K562 (cell line): ENCODE results near the gene CPNE1. TPM values are rescaled to one million over a fixed set of nuclear protein-coding genes. Genes with fewer than 3 reads are reported as not detected.

Experiments used
- ATAC-seq: fragments of 200-7000 bp; cut with Tn5 transposase; 3 replicates; pipeline ENCODE4 v1.9.1; 2020; ENCODE audit warnings: moderate library complexity
- BruUV-seq: library from RNA; stranded (reverse); fragments of 400-500 nt; replicated peaks from 2 replicates; lab custom pipeline; 2021; lab: Mats Ljungman, UMichigan
- CTCF ChIA-PET: fragments of 300-600 bp; formaldehyde crosslinking; extraction: SDS; loops from one replicate; lab custom pipeline; 2021; ENCODE audit warnings: low intra/inter-chr PET ratio; lab: Yijun Ruan, JAX
- POLR2A ChIA-PET: fragments of 300-600, 350-650 bp; sonication (Branson Sonifier 250); formaldehyde crosslinking; extraction: SDS; loops from one replicate; lab custom pipeline; 2021; ENCODE audit warnings: antibody characterized with exemption, inconsistent platforms; lab: Yijun Ruan, JAX
- DNase-seq, 4 experiments: peaks; one replicate each; pipeline versions ENCODE4 v3.0.0 to v3.0.0-alpha.2; 2011 to 2018; ENCODE audit warnings: low spot score in 3 of 4, mixed read lengths in 3 of 4; ENCODE audit errors: extremely low read depth in 1 of 4
- FAIRE-seq: peaks from 2 replicates; lab custom pipeline; 2011; peaks lifted over from hg19 to GRCh38; lab: Jason Lieb, UNC
- H2AFZ ChIP-seq: 2 replicates; pipeline ENCODE4 v1.6.0; 2011; ENCODE audit warnings: low read depth, low read length, control low read depth, inconsistent platforms
- H3K27ac ChIP-seq: fragments of 200-600 bp; 3 replicates; pipeline ENCODE4 v1.8.0; 2011; ENCODE audit warnings: low read depth, mild to moderate bottlenecking, control low read depth, inconsistent platforms, low read length, moderate library complexity, mixed read lengths; ENCODE audit errors: extremely low read depth
- H3K27me3 ChIP-seq, 2 experiments: fragments of 300-600 bp in 1 of 2; 2 replicates in 1 of 2; 3 replicates in 1 of 2; pipeline versions ENCODE4 v1.6.0 to v1.8.0; 2011; ENCODE audit warnings: inconsistent platforms in 2 of 2, low read length in 2 of 2, mild to moderate bottlenecking in 1 of 2, mixed read lengths in 1 of 2, moderate library complexity in 1 of 2; ENCODE audit not compliant: control insufficient read depth in 2 of 2, insufficient read depth in 2 of 2
- H3K36me3 ChIP-seq: fragments of 300-600 bp; 3 replicates; pipeline ENCODE4 v1.8.0; 2011; ENCODE audit warnings: mild to moderate bottlenecking, low read length, inconsistent platforms; ENCODE audit not compliant: control insufficient read depth, insufficient read depth
- H3K4me1 ChIP-seq, 2 experiments: fragments of 200-600 bp in 1 of 2; replicated peaks in 1 of 2; 2 replicates in 1 of 2; 3 replicates in 1 of 2; pipeline versions ENCODE4 v1.5.1 to v1.8.0; 2011; ENCODE audit warnings: inconsistent platforms in 2 of 2, low read length in 2 of 2, mild to moderate bottlenecking in 1 of 2, mixed read lengths in 1 of 2, moderate library complexity in 1 of 2; ENCODE audit not compliant: control insufficient read depth in 2 of 2, insufficient read depth in 2 of 2
- H3K4me2 ChIP-seq: 2 replicates; pipeline ENCODE4 v1.6.1; 2011; ENCODE audit warnings: low read length, control low read depth, inconsistent platforms, mixed read lengths; ENCODE audit not compliant: insufficient read depth
- H3K4me3 ChIP-seq: fragments of 200-600 bp; sonication (generic), shearing (Covaris generic); 2 replicates; pipeline ENCODE4 v1.5.1; 2016; ENCODE audit warnings: control low read depth, inconsistent platforms
- H3K79me2 ChIP-seq: fragments of 200-600 bp; 3 replicates; pipeline ENCODE4 v1.8.0; 2011; ENCODE audit warnings: low read length, inconsistent platforms; ENCODE audit not compliant: control insufficient read depth, insufficient read depth
- H3K9ac ChIP-seq, 2 experiments: 2 replicates each; pipeline versions ENCODE4 v1.6.0 to v1.6.1; 2011; ENCODE audit warnings: low read depth in 2 of 2, low read length in 2 of 2, control low read depth in 1 of 2, inconsistent platforms in 1 of 2, mild to moderate bottlenecking in 1 of 2, mixed read lengths in 1 of 2; ENCODE audit not compliant: insufficient read depth in 1 of 2
- H3K9me1 ChIP-seq: one replicate; pipeline ENCODE4 v1.6.0; 2011; ENCODE audit warnings: inconsistent platforms, mild to moderate bottlenecking, low read length, moderate library complexity; ENCODE audit not compliant: control insufficient read depth, insufficient read depth
- H3K9me3 ChIP-seq: replicated peaks from 2 replicates; pipeline ENCODE4 v1.5.1; 2011; ENCODE audit warnings: low read depth, low read length, inconsistent platforms; ENCODE audit not compliant: control insufficient read depth, insufficient read depth
- H4K20me1 ChIP-seq: replicated peaks from 2 replicates; pipeline ENCODE4 v1.6.1; 2011; ENCODE audit warnings: low read length, inconsistent platforms, mixed read lengths; ENCODE audit not compliant: control insufficient read depth, insufficient read depth
- ELF4 ChIP-seq: fragments of 450-650 bp; formaldehyde crosslinking; IDR thresholded peaks from 2 replicates; pipeline ENCODE4 v1.4.0; 2022; ENCODE audit warnings: missing genetic modification characterization
- PHF21A ChIP-seq: fragments of 450-650 bp; IDR thresholded peaks from 2 replicates; pipeline ENCODE4 v1.6.1; 2017; ENCODE audit warnings: low read depth, borderline replicate concordance
- RFX1 ChIP-seq: fragments of 450-650 bp; IDR thresholded peaks from 2 replicates; pipeline ENCODE4 v1.6.1; 2016; ENCODE audit warnings: mild to moderate bottlenecking, moderate library complexity
- SIRT6 ChIP-seq: IDR thresholded peaks from one replicate; pipeline ENCODE4 v1.6.1; 2012; ENCODE audit warnings: low read depth, mild to moderate bottlenecking, control low read depth, inconsistent platforms, low read length, moderate library complexity
- SP1 ChIP-seq: sonication (generic); formaldehyde crosslinking; IDR thresholded peaks from 2 replicates; pipeline ENCODE4 v1.8.1; 2022; ENCODE audit warnings: mild to moderate bottlenecking, missing genetic modification reagents
- YY1 ChIP-seq, 3 experiments: IDR thresholded peaks; 2 replicates each; pipeline ENCODE4 v1.6.1; 2011; ENCODE audit warnings: low read length in 2 of 3, mild to moderate bottlenecking in 2 of 3, moderate library complexity in 2 of 3, borderline replicate concordance in 1 of 3, control low read depth in 1 of 3, low read depth in 1 of 3; ENCODE audit not compliant: insufficient read depth in 3 of 3, insufficient replicate concordance in 2 of 3, control insufficient read depth in 1 of 3, insufficient read length in 1 of 3; ENCODE audit errors: extremely low read depth in 1 of 3
- ZNF311 ChIP-seq: fragments of 250-450 bp; sonication (Bioruptor Pico); IDR thresholded peaks from 2 replicates; pipeline ENCODE4 v1.4.0; 2020; ENCODE audit warnings: mild to moderate bottlenecking, moderate library complexity
- ZNF79 ChIP-seq: fragments of 250-450 bp; sonication (Bioruptor Pico); IDR thresholded peaks from 2 replicates; pipeline ENCODE4 v1.4.0; 2020; ENCODE audit warnings: low read depth, mild to moderate bottlenecking, moderate library complexity
- WGBS: fragments of 100-300 bp; shearing (Covaris generic); methylation state at CpG from one replicate; pipeline ENCODE4 v1.1.6; 2016; ENCODE audit warnings: low coverage, mixed read lengths; ENCODE audit not compliant: insufficient coverage; ENCODE audit errors: missing lambda C conversion rate; 5-methylcytosine and 5-hydroxymethylcytosine counted together
- in situ Hi-C: fragments of 300-500 bp; cut with MboI; formaldehyde crosslinking; loops from 4 replicates; pipeline ENCODE4 v1.15.0; 2018; ENCODE audit warnings: inconsistent platforms, mixed read lengths
- intact Hi-C: fragments of 100-400 bp; cut with micrococcal nuclease; formaldehyde crosslinking; loops from 2 replicates; pipeline ENCODE4 v1.14.2; 2022
- polyA plus RNA-seq, 8 experiments: library from polyadenylated mRNA; depleted of rRNA in 4 of 8; stranded (reverse) in 5 of 8; unstranded in 3 of 8; fragments of >200 nt; fragmentation: Nextera tagmentation in 2 of 8; fragmentation: Illumina TruSeq in 1 of 8; extraction: Ambion mirVana in 2 of 8; extraction: Trizol in 1 of 8; gene quantifications; 2 replicates each; pipeline versions ENCODE4 v1.2.1 to v1.2.3, GENCODE V29; 2011 to 2014; ENCODE audit warnings: inconsistent platforms in 1 of 8, missing spikeins in 1 of 8
- total RNA-seq, 7 experiments: library from RNA; depleted of rRNA in 6 of 7; stranded (reverse); fragments of >200 nt in 6 of 7; fragmentation: Illumina TruSeq in 2 of 7; extraction: Trizol in 2 of 7; gene quantifications; 2 replicates each; pipeline versions ENCODE4 v1.2.1 to v1.2.3, GENCODE V29; 2011 to 2021; ENCODE audit warnings: low replicate concordance in 1 of 7
- TF ChIP-seq, protein P1 (sequence below): sonication (generic); formaldehyde crosslinking; IDR thresholded peaks from 2 replicates; pipeline ENCODE4 v1.8.0; 2022; ENCODE audit warnings: mild to moderate bottlenecking, missing genetic modification reagents
- TF ChIP-seq, protein P2 (sequence below): sonication (generic); formaldehyde crosslinking; IDR thresholded peaks from 2 replicates; pipeline ENCODE4 v1.8.0; 2022; ENCODE audit warnings: missing genetic modification reagents, mild to moderate bottlenecking, borderline replicate concordance
- TF ChIP-seq, protein P3 (sequence below), 2 experiments: fragments of 450-650 bp in 1 of 2; sonication (generic) in 1 of 2; formaldehyde crosslinking in 1 of 2; IDR thresholded peaks; 2 replicates each; pipeline versions ENCODE4 v1.7.1 to v1.9.0; 2016 to 2022; ENCODE audit warnings: inconsistent platforms in 1 of 2, mild to moderate bottlenecking in 1 of 2, missing genetic modification reagents in 1 of 2

The CPNE1 gene
- total and polyA plus RNA-seq, 9 of the 15 experiments (the other 6 are each of a cell fraction or from before 2014, with no cell fraction given) = 42.1 to 102 (median 56.0) TPM

DNA sequence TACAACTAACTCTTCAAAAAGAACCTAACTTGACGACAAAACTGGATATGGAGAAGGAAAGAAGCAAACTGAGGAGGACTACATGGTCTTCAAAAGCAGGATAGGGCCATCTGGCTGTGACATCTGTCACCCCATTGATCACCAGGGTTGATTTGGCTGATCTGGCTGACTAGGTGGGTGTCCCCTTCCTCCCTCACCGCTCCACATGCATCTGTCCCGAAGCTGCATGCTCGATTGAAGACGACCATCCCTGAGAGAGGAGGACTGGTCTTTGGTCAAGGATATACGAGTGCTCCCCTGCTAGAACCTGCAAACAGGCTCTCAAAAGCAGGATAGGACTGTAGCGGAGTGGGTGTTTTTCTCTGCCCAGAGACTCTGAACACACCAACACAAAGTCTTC, 21.7 kb downstream of the CPNE1 start:
- Histone ChIP-seq H2AFZ (no peak overlapping the region), H3K4me1 (peaks cover 0 to 2% of the 10 kb centered on the region in 2 experiments; a peak in 1 of 5 replicates), H3K27ac (no peak overlapping the region), H3K4me3 (no peak overlapping the region), H3K79me2 (peaks cover 46% of the 10 kb centered on the region; the same call in 2 of the 3 replicates), H3K9me1 (no peaks in the 10 kb centered on the region), H3K4me2 (no peak overlapping the region), H3K9me3 (no peaks in the 10 kb centered on the region), H3K36me3 (peaks cover 3% of the 10 kb centered on the region; the same call in 1 of the 3 replicates), H3K27me3 (no peaks in the 10 kb centered on the region), H3K9ac (no peak overlapping the region), H4K20me1 (peaks cover 5% of the 10 kb centered on the region)
- no peak for DNase-seq
- ATAC-seq = no peak
- WGBS = 59% methylated on average over 7 of the region's 7 CpGs
- BruUV-seq = no TSS peak
- no peak for FAIRE-seq
- ChIA-PET POLR2A (interaction anchor here (0.6 to 2.7 kb wide), 5 partner anchors 9 to 185 kb away, joined by 3 to 11 read pairs (median 3); no protein-coding TSS in a partner anchor), CTCF (no interaction called here)
- intact Hi-C loops = no loop called here
- in situ Hi-C loops = no loop called here
- TF ChIP-seq SIRT6 (no peak), ELF4 (CRISPR knock-in tag) (no peak), ZNF311 (CRISPR knock-in tag) (no peak), ZNF79 (CRISPR knock-in tag) (no peak), PHF21A (no peak), YY1 (IDR thresholded peaks at IDR 0.05; ENCODE audit: borderline replicate concordance in 1 of 3, control insufficient read depth in 1 of 3, extremely low read depth in 1 of 3, insufficient read depth in 3 of 3, insufficient read length in 1 of 3, insufficient replicate concordance in 2 of 3, low read depth in 1 of 3, low read length in 2 of 3) (no peak), SP1 (CRISPR knock-in tag) (no peak), RFX1 (no peak)
- TF ChIP-seq, protein P1, sequence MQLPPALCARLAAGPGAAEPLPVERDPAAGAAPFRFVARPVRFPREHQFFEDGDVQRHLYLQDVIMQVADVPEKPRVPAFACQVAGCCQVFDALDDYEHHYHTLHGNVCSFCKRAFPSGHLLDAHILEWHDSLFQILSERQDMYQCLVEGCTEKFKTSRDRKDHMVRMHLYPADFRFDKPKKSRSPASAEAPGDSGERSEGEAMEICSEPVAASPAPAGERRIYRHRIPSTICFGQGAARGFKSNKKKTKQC (CRISPR knock-in tag) = no peak
- TF ChIP-seq, protein P2, sequence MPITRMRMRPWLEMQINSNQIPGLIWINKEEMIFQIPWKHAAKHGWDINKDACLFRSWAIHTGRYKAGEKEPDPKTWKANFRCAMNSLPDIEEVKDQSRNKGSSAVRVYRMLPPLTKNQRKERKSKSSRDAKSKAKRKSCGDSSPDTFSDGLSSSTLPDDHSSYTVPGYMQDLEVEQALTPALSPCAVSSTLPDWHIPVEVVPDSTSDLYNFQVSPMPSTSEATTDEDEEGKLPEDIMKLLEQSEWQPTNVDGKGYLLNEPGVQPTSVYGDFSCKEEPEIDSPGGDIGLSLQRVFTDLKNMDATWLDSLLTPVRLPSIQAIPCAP = no peak
- TF ChIP-seq, protein P3, sequence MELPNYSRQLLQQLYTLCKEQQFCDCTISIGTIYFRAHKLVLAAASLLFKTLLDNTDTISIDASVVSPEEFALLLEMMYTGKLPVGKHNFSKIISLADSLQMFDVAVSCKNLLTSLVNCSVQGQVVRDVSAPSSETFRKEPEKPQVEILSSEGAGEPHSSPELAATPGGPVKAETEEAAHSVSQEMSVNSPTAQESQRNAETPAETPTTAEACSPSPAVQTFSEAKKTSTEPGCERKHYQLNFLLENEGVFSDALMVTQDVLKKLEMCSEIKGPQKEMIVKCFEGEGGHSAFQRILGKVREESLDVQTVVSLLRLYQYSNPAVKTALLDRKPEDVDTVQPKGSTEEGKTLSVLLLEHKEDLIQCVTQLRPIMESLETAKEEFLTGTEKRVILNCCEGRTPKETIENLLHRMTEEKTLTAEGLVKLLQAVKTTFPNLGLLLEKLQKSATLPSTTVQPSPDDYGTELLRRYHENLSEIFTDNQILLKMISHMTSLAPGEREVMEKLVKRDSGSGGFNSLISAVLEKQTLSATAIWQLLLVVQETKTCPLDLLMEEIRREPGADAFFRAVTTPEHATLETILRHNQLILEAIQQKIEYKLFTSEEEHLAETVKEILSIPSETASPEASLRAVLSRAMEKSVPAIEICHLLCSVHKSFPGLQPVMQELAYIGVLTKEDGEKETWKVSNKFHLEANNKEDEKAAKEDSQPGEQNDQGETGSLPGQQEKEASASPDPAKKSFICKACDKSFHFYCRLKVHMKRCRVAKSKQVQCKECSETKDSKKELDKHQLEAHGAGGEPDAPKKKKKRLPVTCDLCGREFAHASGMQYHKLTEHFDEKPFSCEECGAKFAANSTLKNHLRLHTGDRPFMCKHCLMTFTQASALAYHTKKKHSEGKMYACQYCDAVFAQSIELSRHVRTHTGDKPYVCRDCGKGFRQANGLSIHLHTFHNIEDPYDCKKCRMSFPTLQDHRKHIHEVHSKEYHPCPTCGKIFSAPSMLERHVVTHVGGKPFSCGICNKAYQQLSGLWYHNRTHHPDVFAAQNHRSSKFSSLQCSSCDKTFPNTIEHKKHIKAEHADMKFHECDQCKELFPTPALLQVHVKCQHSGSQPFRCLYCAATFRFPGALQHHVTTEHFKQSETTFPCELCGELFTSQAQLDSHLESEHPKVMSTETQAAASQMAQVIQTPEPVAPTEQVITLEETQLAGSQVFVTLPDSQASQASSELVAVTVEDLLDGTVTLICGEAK (IDR thresholded peaks at IDR 0.05) = no peak
- TF ChIP-seq, protein P3 (CRISPR knock-in tag; IDR thresholded peaks at IDR 0.05) = no peak
